ENCODE results near the gene RNF215.

Gene RNF215

GRCh38 chr22:30386960-30387827 is at the start of gene RNF215:
Gene RNF215, minus strand, starts transcription at chr22:30387411. Its CDS starts 98 bp downstream, at chr22:30387313.
- Histone ChIP-seq H3K9ac (ENCODE audit: low read length) (peak within 1 kb of the TSS; percentile 92), H3K27me3 (replicated peaks; ENCODE audit: control insufficient read depth, insufficient read depth, low read length) (no peaks in the 10 kb centered on the region), H3K9me3 (ENCODE audit: control insufficient read depth, low read length) (peaks cover 5% of the 10 kb centered on the region), H3K4me3 (ENCODE audit: low read length) (peak within 1 kb of the TSS; percentile 83), H3K4me1 (ENCODE audit: control insufficient read depth, insufficient read depth, low read length) (peaks cover 12% of the 10 kb centered on the region), H3K36me3 (ENCODE audit: control insufficient read depth, insufficient read depth, low read length, severe bottlenecking) (peaks cover 13% of the 10 kb centered on the region)
- DNase-seq (ENCODE audit: low read depth): peak; percentile 93

GRCh38 chr22:30436196-30436595 is 49.0 kb upstream of the RNF215 start:
- no peak overlapping the region for H3K4me3 ChIP-seq (ENCODE audit: low read length)

GRCh38 chr22:30435674-30436126 is 48.5 kb upstream of the RNF215 start:
- H3K4me3 ChIP-seq (ENCODE audit: low read length): no peak overlapping the region
- H3K27me3 ChIP-seq (replicated peaks; ENCODE audit: control insufficient read depth, insufficient read depth, low read length): peaks cover 5% of the 10 kb centered on the region
- H3K36me3 ChIP-seq (ENCODE audit: control insufficient read depth, insufficient read depth, low read length, severe bottlenecking): no peaks in the 10 kb centered on the region
- H3K9me3 ChIP-seq (ENCODE audit: control insufficient read depth, low read length): no peaks in the 10 kb centered on the region
- no peak for DNase-seq (ENCODE audit: low read depth)
- no peaks in the 10 kb centered on the region for H3K4me1 ChIP-seq (ENCODE audit: control insufficient read depth, insufficient read depth, low read length)
- H3K9ac ChIP-seq (ENCODE audit: low read length): no peak overlapping the region

More at GRCh38 chr22:30436196-30436595, 49.0 kb upstream of the RNF215 start:
- H3K36me3 ChIP-seq (ENCODE audit: control insufficient read depth, insufficient read depth, low read length, severe bottlenecking): no peaks in the 10 kb centered on the region
- no peaks in the 10 kb centered on the region for H3K4me1 ChIP-seq (ENCODE audit: control insufficient read depth, insufficient read depth, low read length)
- H3K27me3 ChIP-seq (replicated peaks; ENCODE audit: control insufficient read depth, insufficient read depth, low read length): peaks cover 5% of the 10 kb centered on the region
- DNase-seq (ENCODE audit: low read depth): no peak
- no peak overlapping the region for H3K9ac ChIP-seq (ENCODE audit: low read length)
- no peaks in the 10 kb centered on the region for H3K9me3 ChIP-seq (ENCODE audit: control insufficient read depth, low read length)

GRCh38 chr22:30434843-30435242 is 47.6 kb upstream of the RNF215 start:
- DNase-seq (ENCODE audit: low read depth): no peak
- H3K4me3 ChIP-seq (ENCODE audit: low read length): no peak overlapping the region
- H3K9ac ChIP-seq (ENCODE audit: low read length): no peak overlapping the region
- no peaks in the 10 kb centered on the region for H3K4me1 ChIP-seq (ENCODE audit: control insufficient read depth, insufficient read depth, low read length)
- no peaks in the 10 kb centered on the region for H3K36me3 ChIP-seq (ENCODE audit: control insufficient read depth, insufficient read depth, low read length, severe bottlenecking)
- no peaks in the 10 kb centered on the region for H3K9me3 ChIP-seq (ENCODE audit: control insufficient read depth, low read length)
- H3K27me3 ChIP-seq (replicated peaks; ENCODE audit: control insufficient read depth, insufficient read depth, low read length): peaks cover 5% of the 10 kb centered on the region

DNA sequence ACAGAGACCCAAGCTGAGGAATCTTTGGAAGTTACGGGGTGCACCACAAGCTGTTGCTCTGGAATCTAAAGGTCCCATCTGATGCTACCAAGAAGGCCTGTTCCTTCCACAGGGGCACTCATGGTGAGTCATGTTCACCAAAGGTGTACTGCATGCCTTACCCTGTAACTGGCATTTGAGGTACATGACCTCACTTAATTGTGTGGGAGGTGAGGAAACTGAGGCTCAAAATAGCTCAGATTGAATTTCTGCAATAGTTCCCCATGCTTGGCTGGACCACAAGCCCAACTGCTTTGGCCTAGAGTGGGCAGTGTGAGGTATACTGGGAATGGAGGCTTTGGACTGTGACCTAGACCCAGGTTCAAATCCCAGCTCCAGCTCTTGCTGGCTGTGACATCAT is 46.6 kb upstream of the RNF215 start:
- Histone ChIP-seq H3K36me3 (ENCODE audit: control insufficient read depth, insufficient read depth, low read length, severe bottlenecking) (no peaks in the 10 kb centered on the region), H3K27me3 (replicated peaks; ENCODE audit: control insufficient read depth, insufficient read depth, low read length) (peaks cover 5% of the 10 kb centered on the region), H3K9ac (ENCODE audit: low read length) (no peak overlapping the region), H3K9me3 (ENCODE audit: control insufficient read depth, low read length) (no peaks in the 10 kb centered on the region), H3K4me3 (ENCODE audit: low read length) (no peak overlapping the region), H3K4me1 (ENCODE audit: control insufficient read depth, insufficient read depth, low read length) (no peaks in the 10 kb centered on the region)
- DNase-seq (ENCODE audit: low read depth): no peak

DNA sequence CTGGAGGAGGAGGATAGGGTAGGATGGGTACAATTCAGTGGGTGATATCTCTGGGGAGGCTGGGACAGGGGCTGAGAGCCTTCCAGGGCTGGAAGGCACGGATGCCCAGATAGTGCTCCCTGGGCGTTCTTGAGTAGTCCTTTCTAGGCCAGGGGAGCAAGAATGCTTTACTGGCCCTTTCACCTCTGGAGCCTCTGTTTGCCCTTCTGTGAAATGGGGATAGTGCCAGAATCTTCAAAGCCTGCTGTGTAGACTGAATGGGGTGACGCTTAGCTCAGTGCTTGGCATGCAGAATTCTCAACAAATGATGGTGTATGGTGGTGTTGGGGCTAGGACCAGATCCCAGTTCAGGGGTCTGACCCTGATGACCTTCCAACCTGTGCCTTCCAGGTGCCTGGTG is 46.0 kb upstream of the RNF215 start:
- Histone ChIP-seq H3K4me1 (ENCODE audit: control insufficient read depth, insufficient read depth, low read length) (no peaks in the 10 kb centered on the region), H3K9me3 (ENCODE audit: control insufficient read depth, low read length) (no peaks in the 10 kb centered on the region), H3K36me3 (ENCODE audit: control insufficient read depth, insufficient read depth, low read length, severe bottlenecking) (peaks cover 4% of the 10 kb centered on the region), H3K4me3 (ENCODE audit: low read length) (no peak overlapping the region), H3K9ac (ENCODE audit: low read length) (no peak overlapping the region), H3K27me3 (replicated peaks; ENCODE audit: control insufficient read depth, insufficient read depth, low read length) (peaks cover 1% of the 10 kb centered on the region)
- DNase-seq (ENCODE audit: low read depth): no peak

- H3K4me1 ChIP-seq (ENCODE audit: control insufficient read depth, insufficient read depth, low read length): no peaks in the 10 kb centered on the region
- no peak overlapping the region for H3K9ac ChIP-seq (ENCODE audit: low read length)
- peaks cover 4% of the 10 kb centered on the region for H3K36me3 ChIP-seq (ENCODE audit: control insufficient read depth, insufficient read depth, low read length, severe bottlenecking)
- H3K9me3 ChIP-seq (ENCODE audit: control insufficient read depth, low read length): no peaks in the 10 kb centered on the region
- no peak overlapping the region for H3K4me3 ChIP-seq (ENCODE audit: low read length)
- H3K27me3 ChIP-seq (replicated peaks; ENCODE audit: control insufficient read depth, insufficient read depth, low read length): no peaks in the 10 kb centered on the region
- DNase-seq (ENCODE audit: low read depth): no peak
These were observed 45.3 kb upstream of the RNF215 start for GRCh38 chr22:30432520-30432919.

- H3K27me3 ChIP-seq (replicated peaks; ENCODE audit: control insufficient read depth, insufficient read depth, low read length): no peaks in the 10 kb centered on the region
- no peaks in the 10 kb centered on the region for H3K4me1 ChIP-seq (ENCODE audit: control insufficient read depth, insufficient read depth, low read length)
- H3K36me3 ChIP-seq (ENCODE audit: control insufficient read depth, insufficient read depth, low read length, severe bottlenecking): peaks cover 4% of the 10 kb centered on the region
- H3K4me3 ChIP-seq (ENCODE audit: low read length): no peak overlapping the region
- no peak overlapping the region for H3K9ac ChIP-seq (ENCODE audit: low read length)
- no peak for DNase-seq (ENCODE audit: low read depth)
- no peaks in the 10 kb centered on the region for H3K9me3 ChIP-seq (ENCODE audit: control insufficient read depth, low read length)
These were observed 44.9 kb upstream of the RNF215 start for GRCh38 chr22:30432096-30432495.

- H3K9me3 ChIP-seq (ENCODE audit: control insufficient read depth, low read length): no peaks in the 10 kb centered on the region
- no peak overlapping the region for H3K9ac ChIP-seq (ENCODE audit: low read length)
- H3K4me3 ChIP-seq (ENCODE audit: low read length): no peak overlapping the region
- no peaks in the 10 kb centered on the region for H3K27me3 ChIP-seq (replicated peaks; ENCODE audit: control insufficient read depth, insufficient read depth, low read length)
- H3K36me3 ChIP-seq (ENCODE audit: control insufficient read depth, insufficient read depth, low read length, severe bottlenecking): peaks cover 4% of the 10 kb centered on the region
- peaks cover 6% of the 10 kb centered on the region for H3K4me1 ChIP-seq (ENCODE audit: control insufficient read depth, insufficient read depth, low read length)
- DNase-seq (ENCODE audit: low read depth): no peak
These were observed 43.7 kb upstream of the RNF215 start for GRCh38 chr22:30430933-30431332.

- Histone ChIP-seq H3K9ac (ENCODE audit: low read length) (no peak overlapping the region), H3K27me3 (replicated peaks; ENCODE audit: control insufficient read depth, insufficient read depth, low read length) (no peaks in the 10 kb centered on the region), H3K4me1 (ENCODE audit: control insufficient read depth, insufficient read depth, low read length) (peaks cover 9% of the 10 kb centered on the region), H3K9me3 (ENCODE audit: control insufficient read depth, low read length) (no peaks in the 10 kb centered on the region), H3K36me3 (ENCODE audit: control insufficient read depth, insufficient read depth, low read length, severe bottlenecking) (peaks cover 4% of the 10 kb centered on the region), H3K4me3 (ENCODE audit: low read length) (no peak overlapping the region)
- DNase-seq (ENCODE audit: low read depth): no peak
These were observed 42.7 kb upstream of the RNF215 start for GRCh38 chr22:30429887-30430286.

DNA sequence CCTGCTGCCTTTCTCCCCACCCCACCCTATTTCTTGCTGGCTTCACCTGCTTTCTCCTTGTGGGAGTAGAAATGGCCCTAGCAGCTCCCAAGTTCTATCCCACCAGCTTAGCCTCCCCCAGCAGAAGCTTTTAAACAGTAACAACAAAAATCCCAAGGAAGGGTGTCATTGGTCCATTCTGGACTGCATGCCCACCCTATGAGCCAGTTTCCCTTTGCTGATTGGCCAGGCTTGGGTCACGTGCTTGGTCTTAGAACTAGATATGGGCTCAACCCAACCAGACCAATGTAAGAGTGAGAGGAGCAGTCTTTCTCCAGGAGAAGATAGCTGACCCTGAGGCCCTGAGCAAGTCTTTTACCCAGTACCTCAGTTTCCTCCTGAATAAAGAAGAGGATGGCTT is 40.7 kb upstream of the RNF215 start:
- no peak for DNase-seq (ENCODE audit: low read depth)

More for the DNA sequence above, 40.7 kb upstream of the RNF215 start:
- no peak overlapping the region for H3K4me3 ChIP-seq (ENCODE audit: low read length)
- H3K9ac ChIP-seq (ENCODE audit: low read length): no peak overlapping the region
- H3K9me3 ChIP-seq (ENCODE audit: control insufficient read depth, low read length): no peaks in the 10 kb centered on the region
- peaks cover 21% of the 10 kb centered on the region for H3K4me1 ChIP-seq (ENCODE audit: control insufficient read depth, insufficient read depth, low read length)
- no peaks in the 10 kb centered on the region for H3K27me3 ChIP-seq (replicated peaks; ENCODE audit: control insufficient read depth, insufficient read depth, low read length)
- H3K36me3 ChIP-seq (ENCODE audit: control insufficient read depth, insufficient read depth, low read length, severe bottlenecking): peaks cover 4% of the 10 kb centered on the region

All from adipocyte (in vitro differentiated cells).